Retinal pigment epithelial cell (primary cell): Measurements from ENCODE around the gene POU4F1.

Experiments
- DNase-seq: peaks from one replicate; pipeline ENCODE4 v3.0.0-alpha.2; 2010; ENCODE audit warnings: low read depth
- H3K4me3 ChIP-seq: 2 replicates; pipeline ENCODE4 v1.5.1; 2011; ENCODE audit warnings: mild to moderate bottlenecking, low read length, control low read depth, moderate library complexity
- CTCF ChIP-seq: conservative IDR thresholded peaks from 2 replicates; pipeline ENCODE4 v1.5.1; 2011; ENCODE audit warnings: low read depth, low read length, control low read depth, inconsistent platforms

Gene POU4F1

GRCh38 chr13:78596399-78596735, 7.0 kb downstream of the POU4F1 start:
- DNase-seq: no peak
- no peak for TF ChIP-seq CTCF
- no peak overlapping the region for H3K4me3 ChIP-seq

GRCh38 chr13:78595495-78596398, 7.6 kb downstream of the POU4F1 start:
- no peak for DNase-seq
- no peak for TF ChIP-seq CTCF
- peak overlapping the region; percentile 25 for H3K4me3 ChIP-seq

GRCh38 chr13:78594456-78594975, 8.8 kb downstream of the POU4F1 start:
- DNase-seq: no peak
- H3K4me3 ChIP-seq: no peak overlapping the region
- TF ChIP-seq CTCF: no peak

GRCh38 chr13:78593652-78594455, 9.5 kb downstream of the POU4F1 start:
- no peak overlapping the region for H3K4me3 ChIP-seq
- no peak for DNase-seq
- TF ChIP-seq CTCF: no peak

- no peak for DNase-seq
- no peak for TF ChIP-seq CTCF
- no peak overlapping the region for H3K4me3 ChIP-seq
These were observed 10.2 kb downstream of the POU4F1 start for GRCh38 chr13:78593129-78593528.

- TF ChIP-seq CTCF: no peak
- no peak for DNase-seq
These were observed 10.8 kb downstream of the POU4F1 start for GRCh38 chr13:78592584-78592983.

GRCh38 chr13:78589206-78589605, 14.1 kb downstream of the POU4F1 start:
- no peak for TF ChIP-seq CTCF
- DNase-seq: no peak
- no peak overlapping the region for H3K4me3 ChIP-seq

More at GRCh38 chr13:78592584-78592983, 10.8 kb downstream of the POU4F1 start:
- H3K4me3 ChIP-seq: no peak overlapping the region
